ENCODE measurements around the gene PIEZO2.

PIEZO2 gene

DNA sequence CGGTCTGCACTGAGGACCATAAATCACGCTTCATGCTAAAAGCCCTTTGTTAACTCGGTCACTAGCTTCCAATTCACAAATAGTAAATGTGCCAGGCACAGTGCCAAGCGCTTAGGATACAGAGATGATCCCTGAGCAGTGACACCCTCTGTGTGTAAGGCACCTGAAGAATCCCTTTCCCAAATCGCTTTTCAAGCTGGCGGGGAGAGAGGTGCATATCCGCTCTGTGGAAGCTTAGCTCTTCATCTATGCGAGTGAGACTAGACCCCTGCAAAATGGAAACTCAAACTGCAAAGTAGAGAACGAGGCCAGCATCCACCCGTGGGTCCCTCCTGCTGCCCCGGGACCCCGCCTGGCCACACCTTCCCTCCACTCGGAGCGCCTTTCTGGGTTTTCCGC is 2.4 kb downstream of the PIEZO2 start:
- Histone ChIP-seq H3K27me3 (ENCODE audit: insufficient read depth, low read length) (no peaks in the 10 kb centered on the region; the same call in 1 of the 2 replicates), H3K79me2 (ENCODE audit: insufficient read depth, low read length) (no peaks in the 10 kb centered on the region), H3F3A (ENCODE audit: insufficient read depth, low read length) (no peaks in the 10 kb centered on the region), H4K20me1 (ENCODE audit: insufficient read depth, low read length) (no peaks in the 10 kb centered on the region), H3K4me3 (ENCODE audit: low read depth, low read length, poor library complexity, severe bottlenecking) (no peak overlapping the region), H3K27ac (ENCODE audit: low read depth, low read length, poor library complexity, severe bottlenecking) (no peak overlapping the region), H3K36me3 (ENCODE audit: insufficient read depth, low read length) (no peaks in the 10 kb centered on the region), H3K9me3 (ENCODE audit: low read length) (no peaks in the 10 kb centered on the region), H3K4me2 (ENCODE audit: low read length) (no peak overlapping the region), H3K4me1 (ENCODE audit: insufficient read depth, low read length, severe bottlenecking) (peaks cover 8% of the 10 kb centered on the region), H3K9ac (ENCODE audit: low read length) (no peak overlapping the region), H3K9me2 (ENCODE audit: low read depth, low read length) (no peaks in the 10 kb centered on the region), H2AFZ (ENCODE audit: low read length) (no peak overlapping the region)
- TF ChIP-seq, protein P1, sequence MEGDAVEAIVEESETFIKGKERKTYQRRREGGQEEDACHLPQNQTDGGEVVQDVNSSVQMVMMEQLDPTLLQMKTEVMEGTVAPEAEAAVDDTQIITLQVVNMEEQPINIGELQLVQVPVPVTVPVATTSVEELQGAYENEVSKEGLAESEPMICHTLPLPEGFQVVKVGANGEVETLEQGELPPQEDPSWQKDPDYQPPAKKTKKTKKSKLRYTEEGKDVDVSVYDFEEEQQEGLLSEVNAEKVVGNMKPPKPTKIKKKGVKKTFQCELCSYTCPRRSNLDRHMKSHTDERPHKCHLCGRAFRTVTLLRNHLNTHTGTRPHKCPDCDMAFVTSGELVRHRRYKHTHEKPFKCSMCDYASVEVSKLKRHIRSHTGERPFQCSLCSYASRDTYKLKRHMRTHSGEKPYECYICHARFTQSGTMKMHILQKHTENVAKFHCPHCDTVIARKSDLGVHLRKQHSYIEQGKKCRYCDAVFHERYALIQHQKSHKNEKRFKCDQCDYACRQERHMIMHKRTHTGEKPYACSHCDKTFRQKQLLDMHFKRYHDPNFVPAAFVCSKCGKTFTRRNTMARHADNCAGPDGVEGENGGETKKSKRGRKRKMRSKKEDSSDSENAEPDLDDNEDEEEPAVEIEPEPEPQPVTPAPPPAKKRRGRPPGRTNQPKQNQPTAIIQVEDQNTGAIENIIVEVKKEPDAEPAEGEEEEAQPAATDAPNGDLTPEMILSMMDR (IDR thresholded peaks at IDR 0.05; ENCODE audit: low read length), result no peak
- TF ChIP-seq EZH2 (IDR thresholded peaks at IDR 0.05; ENCODE audit: borderline replicate concordance, low read length), result no peak

DNA sequence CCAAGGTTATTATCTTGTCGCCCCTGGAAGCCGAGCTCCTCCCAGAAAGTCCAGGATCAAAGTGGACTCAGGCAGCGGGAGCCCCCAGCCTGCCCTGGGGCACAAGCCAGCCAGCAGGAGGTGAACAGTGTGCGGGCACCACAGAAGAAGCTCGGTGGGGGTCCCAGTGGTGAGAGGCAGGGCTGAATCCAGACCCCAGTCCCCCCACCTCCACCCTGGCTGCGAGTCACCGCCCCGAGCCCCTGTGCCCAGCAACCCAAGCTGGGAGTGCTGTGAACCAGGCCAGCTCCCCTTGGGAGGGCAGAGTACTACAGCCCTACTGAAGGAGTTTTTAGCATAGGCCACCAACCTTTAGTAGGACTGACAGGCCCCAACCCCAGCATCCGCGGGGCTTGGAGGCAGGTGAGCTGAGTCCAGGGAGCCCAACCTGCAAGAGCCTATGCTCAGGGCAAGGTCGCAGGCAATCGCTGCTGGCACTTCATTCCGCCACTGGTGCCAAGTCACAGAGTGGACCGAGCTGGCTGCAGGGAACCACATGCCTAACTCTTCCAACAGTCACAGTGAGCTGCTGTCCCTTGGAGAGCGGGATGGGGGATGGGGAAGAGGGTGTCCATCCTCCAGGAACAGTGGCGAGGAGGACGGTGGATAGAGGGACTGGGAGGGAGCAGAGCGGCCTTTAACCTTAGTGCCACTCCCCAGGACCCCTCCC is 3.0 kb downstream of the PIEZO2 start:
- Histone ChIP-seq H3K27me3 (ENCODE audit: insufficient read depth, low read length) (no peaks in the 10 kb centered on the region; the same call in 1 of the 2 replicates), H3K79me2 (ENCODE audit: insufficient read depth, low read length) (no peaks in the 10 kb centered on the region), H3K9me2 (ENCODE audit: low read depth, low read length) (no peaks in the 10 kb centered on the region), H3F3A (ENCODE audit: insufficient read depth, low read length) (no peaks in the 10 kb centered on the region), H3K9ac (ENCODE audit: low read length) (no peak overlapping the region), H3K4me1 (ENCODE audit: insufficient read depth, low read length, severe bottlenecking) (peaks cover 3% of the 10 kb centered on the region), H2AFZ (ENCODE audit: low read length) (no peak overlapping the region), H3K4me3 (ENCODE audit: low read depth, low read length, poor library complexity, severe bottlenecking) (no peak overlapping the region), H3K36me3 (ENCODE audit: insufficient read depth, low read length) (no peaks in the 10 kb centered on the region), H3K27ac (ENCODE audit: low read depth, low read length, poor library complexity, severe bottlenecking) (no peak overlapping the region), H3K4me2 (ENCODE audit: low read length) (no peak overlapping the region), H3K9me3 (ENCODE audit: low read length) (no peaks in the 10 kb centered on the region), H4K20me1 (ENCODE audit: insufficient read depth, low read length) (no peaks in the 10 kb centered on the region)
- TF ChIP-seq EZH2 (IDR thresholded peaks at IDR 0.05; ENCODE audit: borderline replicate concordance, low read length), result no peak
- TF ChIP-seq, protein P1 (IDR thresholded peaks at IDR 0.05; ENCODE audit: low read length), result no peak

DNA sequence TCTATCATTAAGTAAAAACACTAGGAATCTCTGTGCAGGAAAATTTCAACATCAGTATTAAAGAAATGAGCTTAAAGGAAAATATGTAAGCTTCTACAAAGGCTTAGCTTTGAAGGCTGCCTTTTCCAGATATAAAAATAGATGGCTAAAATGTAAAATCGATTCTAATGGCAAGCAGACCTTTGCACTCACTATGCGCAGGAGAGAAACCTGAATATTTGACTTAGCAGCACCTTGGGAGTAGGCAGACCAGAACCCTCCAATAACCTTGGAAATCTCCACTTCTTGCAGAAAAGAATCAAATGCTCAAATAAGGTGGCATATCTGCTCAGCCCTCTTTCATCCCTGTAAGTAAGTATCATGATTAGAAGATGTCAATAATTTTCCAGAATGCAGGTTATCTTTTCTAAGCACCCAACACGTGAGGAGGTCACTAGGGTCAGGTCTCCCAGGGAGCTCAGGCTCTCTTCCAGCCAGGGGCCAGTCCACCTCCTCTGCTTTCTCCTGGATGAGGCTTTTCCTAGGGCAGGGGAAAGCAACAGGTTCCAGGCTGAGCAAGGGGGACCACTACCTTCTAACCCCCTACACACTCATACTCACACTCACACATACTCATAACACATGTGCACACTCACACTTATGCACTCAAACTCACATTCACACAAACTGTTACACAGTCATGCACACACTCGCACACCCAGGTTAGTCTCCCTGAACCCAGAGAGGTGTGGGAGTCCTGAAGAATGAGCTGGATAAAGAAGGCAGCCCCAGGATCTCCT is 3.8 kb downstream of the PIEZO2 start:
- no peaks in the 10 kb centered on the region for H3K36me3 ChIP-seq (ENCODE audit: insufficient read depth, low read length)
- H3K4me3 ChIP-seq (ENCODE audit: low read depth, low read length, poor library complexity, severe bottlenecking), result no peak overlapping the region
- H4K20me1 ChIP-seq (ENCODE audit: insufficient read depth, low read length), result no peaks in the 10 kb centered on the region
- no peak overlapping the region for H3K9ac ChIP-seq (ENCODE audit: low read length)
- no peak overlapping the region for H2AFZ ChIP-seq (ENCODE audit: low read length)
- no peaks in the 10 kb centered on the region for H3K9me2 ChIP-seq (ENCODE audit: low read depth, low read length)
- H3K27ac ChIP-seq (ENCODE audit: low read depth, low read length, poor library complexity, severe bottlenecking), result no peak overlapping the region
- no peaks in the 10 kb centered on the region for H3K79me2 ChIP-seq (ENCODE audit: insufficient read depth, low read length)
- no peaks in the 10 kb centered on the region; the same call in 1 of the 2 replicates for H3K27me3 ChIP-seq (ENCODE audit: insufficient read depth, low read length)
- no peaks in the 10 kb centered on the region for H3F3A ChIP-seq (ENCODE audit: insufficient read depth, low read length)
- H3K4me2 ChIP-seq (ENCODE audit: low read length), result no peak overlapping the region
- H3K4me1 ChIP-seq (ENCODE audit: insufficient read depth, low read length, severe bottlenecking), result no peaks in the 10 kb centered on the region
- TF ChIP-seq, protein P1 (IDR thresholded peaks at IDR 0.05; ENCODE audit: low read length), result no peak
- no peak for TF ChIP-seq EZH2 (IDR thresholded peaks at IDR 0.05; ENCODE audit: borderline replicate concordance, low read length)
- no peaks in the 10 kb centered on the region for H3K9me3 ChIP-seq (ENCODE audit: low read length)

All from OCI-LY1 (cell line).